ENCODE measurements around the gene SEC62. TPM values are rescaled to one million over a fixed set of nuclear protein-coding genes. Genes with fewer than 3 reads are reported as not detected.
A peak's percentile ranks its signal among the peaks of the same experiment; 100 is the strongest.

The SEC62 gene
- total RNA-seq, 1 experiment from 2014 or later, result 51.2 TPM

- ATAC-seq, result no peak
- Mint-ChIP-seq H3K9me3 (no peaks in the 10 kb centered on the region), H3K4me3 (no peak overlapping the region), H3K27me3 (ENCODE audit: low read depth) (no peaks in the 10 kb centered on the region), H3K27ac (peak overlapping the region; percentile 70; the same call in 1 of the 2 replicates), H3K4me1 (peaks cover 40% of the 10 kb centered on the region), H3K36me3 (peaks cover 12% of the 10 kb centered on the region)
- TF ChIP-seq TCF7 (CRISPR knock-in tag; IDR thresholded peaks at IDR 0.05; ENCODE audit: low read depth), result no peak
- TF ChIP-seq ZNF425 (CRISPR knock-in tag; conservative IDR thresholded peaks at IDR 0.05), result no peak
- TF ChIP-seq SMAD3 (CRISPR knock-in tag; IDR thresholded peaks at IDR 0.05; ENCODE audit: borderline replicate concordance), result no peak
- TF ChIP-seq MAX (CRISPR knock-in tag; IDR thresholded peaks at IDR 0.05), result no peak
- no peak for TF ChIP-seq OVOL2 (CRISPR knock-in tag; IDR thresholded peaks at IDR 0.05; ENCODE audit: borderline replicate concordance)
- no peak for TF ChIP-seq IRF1 (CRISPR knock-in tag; IDR thresholded peaks at IDR 0.05)
- no peak for TF ChIP-seq ATF1 (CRISPR knock-in tag; IDR thresholded peaks at IDR 0.05)
- TF ChIP-seq CDX4 (CRISPR knock-in tag; IDR thresholded peaks at IDR 0.05; ENCODE audit: borderline replicate concordance), result no peak
- no peak for TF ChIP-seq HMGA2 (CRISPR knock-in tag; IDR thresholded peaks at IDR 0.05)
- no peak for TF ChIP-seq USF2 (CRISPR knock-in tag; IDR thresholded peaks at IDR 0.05)
- TF ChIP-seq USF1 (CRISPR knock-in tag; IDR thresholded peaks at IDR 0.05), result no peak
- TF ChIP-seq NR3C1 (CRISPR knock-in tag; conservative IDR thresholded peaks at IDR 0.05; ENCODE audit: low read depth), result no peak
- TF ChIP-seq NFYB (CRISPR knock-in tag; conservative IDR thresholded peaks at IDR 0.05; ENCODE audit: low read depth), result no peak
- no peak for TF ChIP-seq ZNF423 (CRISPR knock-in tag; IDR thresholded peaks at IDR 0.05)
- TF ChIP-seq ZNF121 (CRISPR knock-in tag; IDR thresholded peaks at IDR 0.05), result no peak
- TF ChIP-seq ZNF138 (CRISPR knock-in tag; conservative IDR thresholded peaks at IDR 0.05), result no peak
- POLR2A ChIA-PET, result no interaction called here
- no peak for DNase-seq (ENCODE audit: low spot score)
- CTCF ChIA-PET, result no interaction called here
These were observed 76.9 kb downstream of the SEC62 start for GRCh38 chr3:170043506-170043905.

GRCh38 chr3:170044271-170044670 is 77.7 kb downstream of the SEC62 start:
- H3K36me3 Mint-ChIP-seq, result peaks cover 12% of the 10 kb centered on the region
- H3K4me3 Mint-ChIP-seq, result no peak overlapping the region
- CTCF ChIA-PET, result no interaction called here
- no peak overlapping the region for H3K27ac Mint-ChIP-seq
- POLR2A ChIA-PET, result no interaction called here
- ATAC-seq (no peak), DNase-seq (ENCODE audit: low spot score) (no peak)
- H3K27me3 Mint-ChIP-seq (ENCODE audit: low read depth), result no peaks in the 10 kb centered on the region
- H3K4me1 Mint-ChIP-seq, result peaks cover 44% of the 10 kb centered on the region
- H3K9me3 Mint-ChIP-seq, result no peaks in the 10 kb centered on the region
- no peak for TF ChIP-seq ARID4B (CRISPR knock-in tag; IDR thresholded peaks at IDR 0.05; ENCODE audit: borderline replicate concordance)
- TF ChIP-seq GRHL2 (CRISPR knock-in tag; IDR thresholded peaks at IDR 0.05; ENCODE audit: insufficient replicate concordance, severe bottlenecking), result no peak
- TF ChIP-seq TP53 (CRISPR knock-in tag; IDR thresholded peaks at IDR 0.05), result no peak
- no peak for TF ChIP-seq TCF7 (CRISPR knock-in tag; IDR thresholded peaks at IDR 0.05; ENCODE audit: low read depth)
- no peak for TF ChIP-seq ZBTB21 (CRISPR knock-in tag; IDR thresholded peaks at IDR 0.05; ENCODE audit: borderline replicate concordance)
- TF ChIP-seq MYBL2 (CRISPR knock-in tag; IDR thresholded peaks at IDR 0.05), result no peak
- TF ChIP-seq FOXP4 (CRISPR knock-in tag; IDR thresholded peaks at IDR 0.05), result no peak
- no peak for TF ChIP-seq CDX4 (CRISPR knock-in tag; IDR thresholded peaks at IDR 0.05; ENCODE audit: borderline replicate concordance)
- TF ChIP-seq RORB (CRISPR knock-in tag; IDR thresholded peaks at IDR 0.05), result no peak
- TF ChIP-seq NFYB (CRISPR knock-in tag; conservative IDR thresholded peaks at IDR 0.05; ENCODE audit: low read depth), result no peak

Data from WTC11 (cell line).